Lung (tissue), 12 donors: ENCODE results near the gene PRDM16. TPM values are rescaled to one million over a fixed set of nuclear protein-coding genes. Genes with fewer than 3 reads are reported as not detected.

Experiments
- ATAC-seq: fragments of 200-7000 bp; cut with Tn5 transposase; one replicate; pipeline ENCODE4 v1.9.1; 2020; ENCODE audit warnings: moderate number of reproducible peaks; ENCODE audit not compliant: insufficient read depth, low FRiP score
- DNase-seq, 3 donors: peaks; one replicate each; pipeline ENCODE4 v3.0.0-alpha.2; 2013 to 2017
- H3K27ac ChIP-seq, 2 donors: one replicate each; pipeline ENCODE4 v1.5.1; 2013; ENCODE audit warnings: mild to moderate bottlenecking in 2 of 2, moderate library complexity in 2 of 2, control low read depth in 1 of 2, inconsistent platforms in 1 of 2, low read depth in 1 of 2, low read length in 1 of 2
- H3K27me3 ChIP-seq, 3 donors: one replicate each; pipeline ENCODE4 v1.5.1; 2013; ENCODE audit warnings: low read length in 2 of 3; ENCODE audit not compliant: control insufficient read depth in 3 of 3, insufficient read depth in 3 of 3
- H3K36me3 ChIP-seq, 4 donors: one replicate each; pipeline ENCODE4 v1.5.1; 2013; ENCODE audit warnings: low read length in 4 of 4, mild to moderate bottlenecking in 1 of 4, moderate library complexity in 1 of 4; ENCODE audit not compliant: control insufficient read depth in 4 of 4, insufficient read depth in 4 of 4
- H3K4me1 ChIP-seq, 5 donors: one replicate each; pipeline ENCODE4 v1.5.1; 2013; ENCODE audit warnings: low read length in 5 of 5, mild to moderate bottlenecking in 2 of 5, moderate library complexity in 1 of 5; ENCODE audit not compliant: control insufficient read depth in 5 of 5, insufficient read depth in 5 of 5
- H3K4me3 ChIP-seq: one replicate; pipeline ENCODE4 v1.5.1; 2013; ENCODE audit warnings: mild to moderate bottlenecking, control low read depth, moderate library complexity
- H3K9ac ChIP-seq, 2 donors: one replicate each; pipeline ENCODE4 v1.5.1; 2013; ENCODE audit warnings: low read length in 2 of 2, control low read depth in 1 of 2; ENCODE audit not compliant: insufficient read depth in 1 of 2
- H3K9me3 ChIP-seq, 4 donors: one replicate each; pipeline ENCODE4 v1.5.1; 2013; ENCODE audit warnings: low read length in 3 of 4, mild to moderate bottlenecking in 1 of 4, moderate library complexity in 1 of 4; ENCODE audit not compliant: control insufficient read depth in 4 of 4, insufficient read depth in 3 of 4
- WGBS, 2 donors: extraction: QIAGEN DNeasy Blood & Tissue Kit; methylation state at CpG; one replicate each; pipeline ENCODE4 v1.1.7; 2013; 5-methylcytosine and 5-hydroxymethylcytosine counted together
- polyA plus RNA-seq, 2 donors: library from polyadenylated mRNA; stranded (reverse); fragments of 200-250 nt; gene quantifications; one replicate each; pipeline ENCODE4 v1.2.1, GENCODE V29; 2013
- total RNA-seq, 2 donors: library from RNA; depleted of rRNA in 1 of 2; stranded (reverse); fragments of >200 nt in 1 of 2; gene quantifications; one replicate each; pipeline ENCODE4 v1.2.1, GENCODE V29; 2014 to 2021
- TF ChIP-seq, protein P1 (sequence below): IDR thresholded peaks from 2 replicates; pipeline ENCODE4 v1.5.1; 2012; ENCODE audit warnings: mild to moderate bottlenecking; ENCODE audit errors: control extremely low read depth, extremely low read depth
- donor health status: control.
- donor health status: control.
- donor health status: Bipolar disorder and iron deficiency.
- donor health status: healthy.
- donor health status: DM: yes; HTN: yes; CAD: no.

The PRDM16 gene
- total and polyA plus RNA-seq, 4 donors = 2.4 to 36.5 (median 13.1) TPM

DNA sequence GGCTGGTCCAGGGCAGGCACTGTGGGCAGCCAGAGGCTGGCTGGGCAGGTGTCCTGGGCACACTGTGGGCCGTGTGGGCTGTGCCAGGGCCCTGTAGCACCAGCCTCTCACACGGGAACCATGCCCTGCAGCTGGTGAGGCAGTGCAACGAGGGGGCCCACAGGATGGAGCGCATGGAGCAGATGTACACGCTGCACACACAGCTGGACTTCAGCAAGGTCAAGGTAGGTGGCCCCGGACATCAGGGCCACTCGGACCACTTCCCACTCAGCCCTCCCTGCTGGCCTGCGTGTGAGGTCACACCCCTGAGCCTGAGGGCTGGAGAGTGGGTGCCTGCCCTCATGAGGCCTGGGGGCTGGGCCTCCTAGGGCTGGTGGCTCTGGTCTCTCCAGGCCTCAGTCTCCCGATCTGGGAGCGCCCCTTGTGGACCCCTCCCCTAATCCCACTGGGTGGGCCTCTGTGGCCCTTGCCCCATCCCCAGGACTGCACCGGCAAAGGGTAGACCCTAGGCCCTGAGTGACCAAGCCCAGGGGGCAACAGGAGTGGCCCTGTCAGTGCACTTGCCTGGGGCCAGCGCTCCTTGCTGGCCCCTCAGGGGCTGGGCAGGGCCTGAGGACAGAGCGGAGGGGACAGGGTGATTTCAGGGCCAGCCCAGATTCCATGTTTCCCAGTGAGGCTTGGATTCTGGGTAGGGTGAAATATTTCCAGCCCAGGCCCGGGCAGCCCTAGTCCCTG lies 407.0 kb downstream of the PRDM16 start:
- Histone ChIP-seq H3K9ac (no peak overlapping the region), H3K4me3 (no peak overlapping the region), H3K9me3 (no peaks in the 10 kb centered on the region), H3K36me3 (peaks cover 0 to 5% (median 0%) of the 10 kb centered on the region in 4 donors), H3K4me1 (peaks cover 0 to 18% (median 0%) of the 10 kb centered on the region in 5 donors), H3K27me3 (no peaks in the 10 kb centered on the region), H3K27ac (no peak overlapping the region)
- DNase-seq (no peak), ATAC-seq (no peak)
- 93 to 95% methylated on average over 14 of the region's 14 CpGs for WGBS, 2 donors
- TF ChIP-seq, protein P1, sequence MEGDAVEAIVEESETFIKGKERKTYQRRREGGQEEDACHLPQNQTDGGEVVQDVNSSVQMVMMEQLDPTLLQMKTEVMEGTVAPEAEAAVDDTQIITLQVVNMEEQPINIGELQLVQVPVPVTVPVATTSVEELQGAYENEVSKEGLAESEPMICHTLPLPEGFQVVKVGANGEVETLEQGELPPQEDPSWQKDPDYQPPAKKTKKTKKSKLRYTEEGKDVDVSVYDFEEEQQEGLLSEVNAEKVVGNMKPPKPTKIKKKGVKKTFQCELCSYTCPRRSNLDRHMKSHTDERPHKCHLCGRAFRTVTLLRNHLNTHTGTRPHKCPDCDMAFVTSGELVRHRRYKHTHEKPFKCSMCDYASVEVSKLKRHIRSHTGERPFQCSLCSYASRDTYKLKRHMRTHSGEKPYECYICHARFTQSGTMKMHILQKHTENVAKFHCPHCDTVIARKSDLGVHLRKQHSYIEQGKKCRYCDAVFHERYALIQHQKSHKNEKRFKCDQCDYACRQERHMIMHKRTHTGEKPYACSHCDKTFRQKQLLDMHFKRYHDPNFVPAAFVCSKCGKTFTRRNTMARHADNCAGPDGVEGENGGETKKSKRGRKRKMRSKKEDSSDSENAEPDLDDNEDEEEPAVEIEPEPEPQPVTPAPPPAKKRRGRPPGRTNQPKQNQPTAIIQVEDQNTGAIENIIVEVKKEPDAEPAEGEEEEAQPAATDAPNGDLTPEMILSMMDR = no peak

DNA sequence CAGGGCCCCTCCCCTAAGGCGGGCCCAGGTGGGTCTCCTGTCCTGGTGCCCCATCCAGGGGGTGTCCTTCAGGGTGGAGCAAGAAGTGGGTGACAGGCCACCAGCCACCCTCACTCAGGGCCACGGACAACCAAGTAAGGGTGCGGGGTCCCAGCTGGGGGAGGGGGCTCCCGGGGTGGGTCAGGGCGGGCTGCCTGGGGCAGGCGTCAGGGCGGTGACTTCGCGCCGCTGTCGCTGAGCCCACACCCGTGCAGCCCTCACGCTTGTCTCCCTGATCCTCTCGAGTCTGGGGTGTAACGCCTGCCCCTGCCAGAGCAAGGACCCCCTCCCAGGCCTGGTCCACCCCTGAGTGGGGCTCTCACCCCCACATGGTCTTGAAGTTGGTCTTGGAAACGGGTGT lies 407.7 kb downstream of the PRDM16 start:
- H3K27ac ChIP-seq = no peak overlapping the region
- H3K4me3 ChIP-seq = no peak overlapping the region
- ATAC-seq (no peak), DNase-seq (no peak)
- TF ChIP-seq, protein P1 = no peak
- no peak overlapping the region for H3K9ac ChIP-seq
- peaks cover 0 to 5% (median 0%) of the 10 kb centered on the region in 4 donors for H3K36me3 ChIP-seq
- H3K27me3 ChIP-seq = no peaks in the 10 kb centered on the region
- no peaks in the 10 kb centered on the region for H3K9me3 ChIP-seq
- 90 to 93% methylated on average over 15 to 16 of the region's 16 CpGs for WGBS, 2 donors
- peaks cover 0 to 12% (median 0%) of the 10 kb centered on the region in 5 donors for H3K4me1 ChIP-seq

DNA sequence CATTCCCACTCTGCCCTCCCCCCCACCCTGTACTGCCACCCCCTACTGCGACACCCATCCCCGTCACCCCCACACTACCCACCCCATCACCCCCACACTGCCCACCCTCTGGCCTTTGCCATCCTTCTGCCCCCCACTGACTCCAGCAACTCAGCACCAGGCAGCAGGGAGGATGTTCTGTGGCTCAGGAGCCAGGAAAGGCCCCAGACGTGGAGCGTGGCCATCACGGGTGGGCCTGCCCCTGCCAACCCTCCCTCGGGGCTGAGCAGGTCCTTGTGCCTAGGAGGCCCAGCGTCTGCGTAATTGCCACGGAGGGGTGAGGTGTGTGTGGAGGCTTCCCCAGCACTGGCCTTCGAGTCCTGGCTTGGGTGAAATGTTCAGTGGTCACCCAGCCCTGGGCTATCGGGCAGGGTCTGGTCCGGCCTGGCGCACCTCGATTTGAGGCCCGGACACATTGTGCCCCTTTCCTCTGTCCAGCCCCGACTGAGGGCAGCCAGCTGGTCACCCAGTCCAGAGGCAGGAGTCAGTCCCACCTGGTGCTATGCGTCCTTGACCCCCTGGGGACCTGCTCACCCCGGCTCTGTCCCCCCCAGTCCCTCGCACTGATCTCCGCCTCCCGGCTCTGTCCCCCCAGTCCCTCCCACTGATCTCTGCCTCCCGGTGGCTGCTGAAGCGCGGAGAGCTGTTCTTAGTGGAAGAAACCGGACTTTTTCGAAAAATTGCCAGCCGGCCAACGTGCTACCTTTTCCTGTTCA lies 408.4 kb downstream of the PRDM16 start:
- ATAC-seq (no peak), DNase-seq (no peak)
- H3K27ac ChIP-seq = no peak overlapping the region
- H3K9me3 ChIP-seq = no peaks in the 10 kb centered on the region
- WGBS, 2 donors = 66 to 69% methylated on average over 26 to 28 of the region's 28 CpGs
- no peaks in the 10 kb centered on the region for H3K27me3 ChIP-seq
- peaks cover 0 to 5% (median 0%) of the 10 kb centered on the region in 4 donors for H3K36me3 ChIP-seq
- peaks cover 0 to 4% (median 0%) of the 10 kb centered on the region in 5 donors for H3K4me1 ChIP-seq
- TF ChIP-seq, protein P1 = no peak
- H3K4me3 ChIP-seq = no peak overlapping the region
- no peak overlapping the region for H3K9ac ChIP-seq
